Breast epithelium (tissue), 4 donors: ENCODE results near the gene MAD2L1BP. TPM values are rescaled to one million over a fixed set of nuclear protein-coding genes. Genes with fewer than 3 reads are reported as not detected.
"Not testable (repeated sequence)": the region's sequence is repeated elsewhere in the genome, so short reads cannot be mapped to it uniquely, and the experiment has no call there.

ENCODE experiments used
- DNase-seq, 2 donors: peaks; one replicate each; pipeline ENCODE4 v3.0.0-alpha.2; 2019; ENCODE audit warnings: low spot score in 2 of 2
- H3K27ac ChIP-seq, 2 donors: fragments of 200-600 bp; sonication (generic) in 1 of 2; one replicate each; pipeline ENCODE4 v1.5.1; 2016 to 2019; ENCODE audit warnings: mild to moderate bottlenecking in 1 of 2
- H3K27me3 ChIP-seq, 2 donors: fragments of 200-600 bp; sonication (generic) in 1 of 2; one replicate each; pipeline versions ENCODE4 v1.5.1 to v1.6.0; 2017 to 2019; ENCODE audit warnings: control low read depth in 1 of 2, mild to moderate bottlenecking in 1 of 2
- H3K36me3 ChIP-seq: fragments of 200-600 bp; one replicate; pipeline ENCODE4 v1.5.1; 2019
- H3K4me1 ChIP-seq, 2 donors: fragments of 200-600 bp; sonication (generic); one replicate each; pipeline ENCODE4 v1.5.1; 2016 to 2019; ENCODE audit warnings: control low read depth in 1 of 2
- H3K4me3 ChIP-seq, 3 donors: fragments of 200-600 bp; sonication (generic); 1 replicate in 2 of 3; 2 replicates in 1 of 3; pipeline ENCODE4 v1.5.1; 2016 to 2019; ENCODE audit warnings: mild to moderate bottlenecking in 3 of 3, moderate library complexity in 2 of 3
- H3K9me3 ChIP-seq, 2 donors: fragments of 200-600 bp; sonication (generic) in 1 of 2; one replicate each; pipeline ENCODE4 v1.5.1; 2016 to 2019; ENCODE audit warnings: control low read depth in 1 of 2
- POLR2A ChIP-seq: fragments of 450-650 bp; IDR thresholded peaks from one replicate; pipeline ENCODE4 v1.6.1; 2016; ENCODE audit warnings: antibody characterized with exemption, mild to moderate bottlenecking, moderate library complexity
- POLR2AphosphoS5 ChIP-seq, 3 donors: sonication (generic); formaldehyde crosslinking; IDR thresholded peaks; one replicate each; pipeline ENCODE4 v1.6.1; 2017; ENCODE audit warnings: antibody characterized with exemption in 3 of 3
- intact Hi-C: fragments of 100-400 bp; cut with DNase I; formaldehyde crosslinking; loops from one replicate; pipeline ENCODE4 v1.15.1; 2023; ENCODE audit warnings: low total_unique reads
- total RNA-seq, 3 donors: library from RNA; depleted of rRNA; stranded (reverse); fragments of >200 nt; gene quantifications; one replicate each; pipeline ENCODE4 v1.1.0, GENCODE V29; 2016
- TF ChIP-seq, protein P1 (sequence below), 3 donors: fragments of 450-650 bp; IDR thresholded peaks; one replicate each; pipeline ENCODE4 v1.5.1; 2016 to 2017; ENCODE audit warnings: antibody characterized with exemption in 3 of 3, mild to moderate bottlenecking in 3 of 3, moderate library complexity in 3 of 3

Gene MAD2L1BP, protein sequence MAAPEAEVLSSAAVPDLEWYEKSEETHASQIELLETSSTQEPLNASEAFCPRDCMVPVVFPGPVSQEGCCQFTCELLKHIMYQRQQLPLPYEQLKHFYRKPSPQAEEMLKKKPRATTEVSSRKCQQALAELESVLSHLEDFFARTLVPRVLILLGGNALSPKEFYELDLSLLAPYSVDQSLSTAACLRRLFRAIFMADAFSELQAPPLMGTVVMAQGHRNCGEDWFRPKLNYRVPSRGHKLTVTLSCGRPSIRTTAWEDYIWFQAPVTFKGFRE
- total RNA-seq = 10 to 100 TPM; 33.4 to 53.0 (median 33.4) TPM

DNA sequence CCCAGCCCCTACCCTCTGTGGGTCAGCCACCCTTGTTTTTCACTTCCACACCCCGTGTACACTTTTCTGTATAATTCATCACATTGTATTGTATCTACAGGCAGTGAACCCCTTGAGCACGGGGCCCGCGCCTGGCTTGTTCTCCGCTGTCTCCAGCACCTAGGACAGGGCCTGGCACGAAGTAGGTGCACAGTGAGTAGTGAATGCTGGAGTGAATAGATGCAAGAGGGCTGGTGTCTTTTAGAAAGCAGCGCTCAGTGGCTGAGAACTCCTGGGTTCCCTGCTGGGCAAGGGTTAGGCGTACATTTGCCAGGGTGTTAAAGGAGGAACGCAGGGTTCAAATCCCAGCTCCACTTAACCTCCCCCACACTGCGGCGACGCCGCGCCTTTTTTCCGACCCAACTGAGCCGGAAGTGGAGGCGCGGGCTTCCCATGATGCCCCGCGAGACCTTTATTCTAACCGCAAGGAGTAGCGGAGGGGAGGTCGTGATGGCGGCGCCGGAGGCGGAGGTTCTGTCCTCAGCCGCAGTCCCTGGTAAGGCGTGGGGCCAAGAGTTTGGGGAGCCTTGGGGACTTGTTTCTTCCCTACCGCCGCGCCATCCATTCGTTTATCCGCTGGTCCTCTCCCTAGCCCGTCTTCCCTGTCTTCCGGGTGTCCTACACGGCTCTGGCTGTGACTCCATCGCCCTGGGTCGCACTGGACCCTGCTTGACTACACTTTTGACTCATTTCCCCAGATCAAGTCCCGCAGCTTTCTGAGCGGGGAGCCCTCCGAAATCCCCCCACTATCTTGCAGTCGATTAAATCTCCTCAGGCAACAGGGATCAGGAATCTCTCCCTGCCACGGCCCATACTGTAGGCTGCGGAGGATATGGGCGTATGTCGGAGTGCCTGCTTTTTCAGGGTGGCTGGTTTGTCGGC lies at the start of gene MAD2L1BP:
MAD2L1BP (plus strand) TSS at position 454 of the 921 bp plus-strand sequence; CDS start at position 490, 36 bp downstream.
- no peaks in the 10 kb centered on the region for H3K27me3 ChIP-seq
- no peaks in the 10 kb centered on the region for H3K4me1 ChIP-seq
- TF ChIP-seq POLR2AphosphoS5 (IDR thresholded peaks at IDR 0.05) = peak; percentile 70 to 88 (median 74)
- TF ChIP-seq, protein P1, sequence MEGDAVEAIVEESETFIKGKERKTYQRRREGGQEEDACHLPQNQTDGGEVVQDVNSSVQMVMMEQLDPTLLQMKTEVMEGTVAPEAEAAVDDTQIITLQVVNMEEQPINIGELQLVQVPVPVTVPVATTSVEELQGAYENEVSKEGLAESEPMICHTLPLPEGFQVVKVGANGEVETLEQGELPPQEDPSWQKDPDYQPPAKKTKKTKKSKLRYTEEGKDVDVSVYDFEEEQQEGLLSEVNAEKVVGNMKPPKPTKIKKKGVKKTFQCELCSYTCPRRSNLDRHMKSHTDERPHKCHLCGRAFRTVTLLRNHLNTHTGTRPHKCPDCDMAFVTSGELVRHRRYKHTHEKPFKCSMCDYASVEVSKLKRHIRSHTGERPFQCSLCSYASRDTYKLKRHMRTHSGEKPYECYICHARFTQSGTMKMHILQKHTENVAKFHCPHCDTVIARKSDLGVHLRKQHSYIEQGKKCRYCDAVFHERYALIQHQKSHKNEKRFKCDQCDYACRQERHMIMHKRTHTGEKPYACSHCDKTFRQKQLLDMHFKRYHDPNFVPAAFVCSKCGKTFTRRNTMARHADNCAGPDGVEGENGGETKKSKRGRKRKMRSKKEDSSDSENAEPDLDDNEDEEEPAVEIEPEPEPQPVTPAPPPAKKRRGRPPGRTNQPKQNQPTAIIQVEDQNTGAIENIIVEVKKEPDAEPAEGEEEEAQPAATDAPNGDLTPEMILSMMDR (IDR thresholded peaks at IDR 0.05) = no peak
- peak; percentile 33 for TF ChIP-seq POLR2A
- intact Hi-C loops = no loop called here
- H3K9me3 ChIP-seq = no peaks in the 10 kb centered on the region
- no peaks in the 10 kb centered on the region for H3K36me3 ChIP-seq
- H3K27ac ChIP-seq = peak within 1 kb of the TSS; percentile 88 to 91
- peak; percentile 56 to 80 for DNase-seq
- peak within 1 kb of the TSS; percentile 84 to 90 (median 89) for H3K4me3 ChIP-seq

DNA sequence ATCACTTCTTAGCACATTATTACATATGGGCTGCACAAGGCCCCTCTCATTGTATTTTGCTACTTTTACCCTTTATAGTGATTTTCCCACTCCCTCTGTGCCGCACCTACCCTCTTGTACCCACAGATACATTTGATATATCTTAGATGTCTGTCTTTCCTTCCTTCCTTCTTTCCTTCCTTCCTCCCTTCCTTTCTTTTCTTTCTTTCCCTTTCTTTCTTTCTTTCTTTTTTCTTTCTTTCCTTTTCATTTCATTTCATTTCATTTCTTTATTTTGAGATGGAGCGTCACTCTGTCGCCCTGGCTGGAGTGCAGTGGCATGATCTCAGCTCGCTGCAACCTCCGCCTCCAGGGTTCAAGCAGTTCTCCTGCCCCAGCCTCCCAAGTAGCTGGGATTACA lies 47.4 kb upstream of the MAD2L1BP start:
- TF ChIP-seq, protein P1 (IDR thresholded peaks at IDR 0.05) = no peak
- no peak for TF ChIP-seq POLR2AphosphoS5 (IDR thresholded peaks at IDR 0.05)
- no peak for DNase-seq
- Histone ChIP-seq H3K27ac (no peak overlapping the region), H3K36me3 (no peaks in the 10 kb centered on the region), H3K4me3 (no peak overlapping the region), H3K4me1 (no peaks in the 10 kb centered on the region), H3K27me3 (no peaks in the 10 kb centered on the region), H3K9me3 (no peaks in the 10 kb centered on the region)
- intact Hi-C loops = no loop called here

DNA sequence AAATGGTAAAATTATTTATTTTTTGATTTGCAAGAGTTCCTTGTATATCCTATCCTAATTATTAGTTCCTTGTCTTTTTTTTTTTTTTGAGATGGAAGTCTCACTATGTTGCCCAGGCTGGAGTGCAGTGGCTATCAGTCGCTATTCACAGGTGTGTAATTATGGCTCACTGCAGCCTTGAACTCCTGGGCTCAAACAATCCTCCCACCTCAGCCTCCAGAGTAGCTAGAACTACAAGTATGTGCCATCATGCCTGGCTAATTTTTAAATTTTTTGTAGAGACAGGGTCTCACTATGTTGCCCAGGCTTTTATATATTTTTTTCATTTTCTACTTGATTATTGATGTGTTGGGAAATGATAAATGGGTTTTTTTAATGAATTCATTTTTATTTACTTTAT lies 46.1 kb upstream of the MAD2L1BP start:
- H3K4me1 ChIP-seq, DNase-seq, intact Hi-C loops, H3K27me3 ChIP-seq, H3K36me3 ChIP-seq, H3K4me3 ChIP-seq, H3K9me3 ChIP-seq, H3K27ac ChIP-seq: not testable (repeated sequence)

DNA sequence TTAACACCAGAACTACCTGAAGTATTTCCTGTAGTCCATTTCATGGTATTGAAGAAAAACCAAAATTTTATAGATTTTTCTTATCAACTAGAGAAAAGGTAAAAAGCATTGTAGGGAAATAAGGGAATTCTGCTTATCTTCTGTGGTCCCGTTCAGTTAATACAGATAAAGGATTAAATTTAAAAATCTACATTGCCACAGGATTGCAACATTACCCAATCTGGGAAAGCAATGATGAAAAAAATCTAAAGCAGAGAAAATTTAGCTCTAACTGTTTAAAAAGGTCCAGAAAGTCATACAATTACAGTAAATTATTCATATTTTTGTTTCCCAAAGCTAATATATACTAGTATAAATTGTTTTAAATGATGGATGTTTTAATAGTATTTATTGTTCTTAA lies 41.7 kb upstream of the MAD2L1BP start:
- no peak overlapping the region for H3K4me3 ChIP-seq
- no peak overlapping the region for H3K27ac ChIP-seq
- no peaks in the 10 kb centered on the region for H3K4me1 ChIP-seq
- no peaks in the 10 kb centered on the region for H3K27me3 ChIP-seq
- DNase-seq = no peak
- H3K36me3 ChIP-seq = no peaks in the 10 kb centered on the region
- TF ChIP-seq POLR2A = no peak
- TF ChIP-seq, protein P1 (IDR thresholded peaks at IDR 0.05) = no peak
- no peak for TF ChIP-seq POLR2AphosphoS5 (IDR thresholded peaks at IDR 0.05)
- no peaks in the 10 kb centered on the region for H3K9me3 ChIP-seq
- intact Hi-C loops = loop anchor here (10.0 kb wide), 1 partner anchor 751 kb away; the partner anchor contains the start of gene SPATS1

DNA sequence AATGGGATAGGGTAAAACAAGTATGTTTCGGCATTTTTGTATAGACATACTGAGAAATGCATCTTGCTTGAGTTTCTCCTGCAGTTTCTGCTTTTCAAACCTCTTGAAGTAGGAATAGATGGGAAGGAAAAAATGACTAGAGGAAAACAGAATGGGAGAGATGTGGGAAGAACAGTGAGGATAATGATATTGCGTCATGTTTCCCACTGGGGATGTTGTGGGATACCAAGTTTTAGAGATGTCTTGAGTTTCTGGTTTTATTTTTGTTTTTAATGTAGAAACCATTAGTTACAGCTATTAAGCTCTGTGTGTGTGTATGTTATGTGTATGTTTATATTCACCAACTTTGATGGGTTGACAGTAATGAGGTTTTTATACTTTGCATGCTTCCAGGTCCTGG lies 35.0 kb upstream of the MAD2L1BP start:
- Histone ChIP-seq H3K9me3 (no peaks in the 10 kb centered on the region), H3K27ac (no peak overlapping the region), H3K4me3 (no peak overlapping the region), H3K27me3 (no peaks in the 10 kb centered on the region), H3K36me3 (no peaks in the 10 kb centered on the region), H3K4me1 (no peaks in the 10 kb centered on the region)
- no peak for DNase-seq
- intact Hi-C loops = no loop called here
- TF ChIP-seq, protein P1 (IDR thresholded peaks at IDR 0.05) = no peak
- TF ChIP-seq POLR2AphosphoS5 (IDR thresholded peaks at IDR 0.05) = no peak
